Measurements from ENCODE around the gene SCG5.

SCG5 gene

GRCh38 chr15:32663671-32664070 is 22.2 kb downstream of the SCG5 start:
- no peak for TF ChIP-seq CTCF (IDR thresholded peaks at IDR 0.05; ENCODE audit: extremely low read depth, insufficient read depth, missing control alignments)
- no peak for DNase-seq (ENCODE audit: low spot score)
- in situ Hi-C loops (cut with MboI; ENCODE audit: low pct_unique_long_range_greater_than_20kb, low sequenced_read_pairs, unreplicated experiment) = loop anchor here (10.0 to 25.0 kb wide), 2 partner anchors 174 to 331 kb away; no protein-coding TSS in a partner anchor

GRCh38 chr15:32664796-32665195 is 23.3 kb downstream of the SCG5 start:
- no peak for DNase-seq (ENCODE audit: low spot score)
- in situ Hi-C loops (cut with MboI; ENCODE audit: low pct_unique_long_range_greater_than_20kb, low sequenced_read_pairs, unreplicated experiment) = loop anchor here (10.0 to 25.0 kb wide), 2 partner anchors 173 to 330 kb away; no protein-coding TSS in a partner anchor
- no peak for TF ChIP-seq CTCF (IDR thresholded peaks at IDR 0.05; ENCODE audit: extremely low read depth, insufficient read depth, missing control alignments)

DNA sequence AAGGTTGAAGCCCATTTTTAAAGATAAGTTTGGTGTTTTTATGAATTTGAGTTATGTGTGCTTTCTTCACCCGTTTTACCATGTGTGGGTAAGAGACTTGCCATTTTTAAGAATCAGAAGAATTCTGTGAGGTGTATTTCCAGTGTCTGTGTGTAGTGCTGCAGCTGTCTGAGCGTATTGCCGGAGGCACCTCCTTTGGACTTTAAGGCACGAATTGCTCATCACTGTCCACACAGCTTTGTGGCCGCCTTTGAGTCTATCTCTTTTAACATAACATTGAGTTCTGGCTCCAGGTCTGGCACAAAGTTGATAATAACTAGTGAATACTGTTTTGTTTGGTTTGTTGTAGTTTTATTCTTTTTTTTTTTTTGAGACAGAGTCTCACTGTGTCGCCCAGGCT is 25.8 kb downstream of the SCG5 start:
- DNase-seq (ENCODE audit: low spot score) = no peak
- in situ Hi-C loops (cut with MboI; ENCODE audit: low pct_unique_long_range_greater_than_20kb, low sequenced_read_pairs, unreplicated experiment) = loop anchor here (10.0 to 25.0 kb wide), 2 partner anchors 170 to 327 kb away; no protein-coding TSS in a partner anchor
- no peak for TF ChIP-seq CTCF (IDR thresholded peaks at IDR 0.05; ENCODE audit: extremely low read depth, insufficient read depth, missing control alignments)

DNA sequence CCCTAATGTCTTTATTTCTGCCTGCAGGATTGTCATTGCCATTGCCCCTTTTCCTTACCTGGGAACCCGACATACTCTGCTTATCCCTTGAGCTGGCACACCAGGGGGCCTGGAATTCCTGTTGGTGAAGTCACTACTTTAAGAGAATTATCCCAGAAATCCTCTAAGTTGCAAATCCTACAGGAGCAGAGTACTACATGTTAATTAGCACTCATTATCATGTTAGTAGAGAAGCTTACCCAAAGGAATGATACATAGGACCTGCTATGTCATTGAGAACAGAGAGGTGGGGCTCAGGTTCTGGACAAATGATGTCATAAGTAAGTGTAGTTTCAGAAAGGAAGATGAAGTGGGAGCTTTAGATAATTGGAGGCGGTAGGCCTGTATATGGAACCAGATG is 27.4 kb downstream of the SCG5 start:
- in situ Hi-C loops (cut with MboI; ENCODE audit: low pct_unique_long_range_greater_than_20kb, low sequenced_read_pairs, unreplicated experiment) = loop anchor here (10.0 to 25.0 kb wide), 2 partner anchors 168 to 326 kb away; no protein-coding TSS in a partner anchor
- TF ChIP-seq CTCF (IDR thresholded peaks at IDR 0.05; ENCODE audit: extremely low read depth, insufficient read depth, missing control alignments) = no peak
- DNase-seq (ENCODE audit: low spot score) = no peak

DNA sequence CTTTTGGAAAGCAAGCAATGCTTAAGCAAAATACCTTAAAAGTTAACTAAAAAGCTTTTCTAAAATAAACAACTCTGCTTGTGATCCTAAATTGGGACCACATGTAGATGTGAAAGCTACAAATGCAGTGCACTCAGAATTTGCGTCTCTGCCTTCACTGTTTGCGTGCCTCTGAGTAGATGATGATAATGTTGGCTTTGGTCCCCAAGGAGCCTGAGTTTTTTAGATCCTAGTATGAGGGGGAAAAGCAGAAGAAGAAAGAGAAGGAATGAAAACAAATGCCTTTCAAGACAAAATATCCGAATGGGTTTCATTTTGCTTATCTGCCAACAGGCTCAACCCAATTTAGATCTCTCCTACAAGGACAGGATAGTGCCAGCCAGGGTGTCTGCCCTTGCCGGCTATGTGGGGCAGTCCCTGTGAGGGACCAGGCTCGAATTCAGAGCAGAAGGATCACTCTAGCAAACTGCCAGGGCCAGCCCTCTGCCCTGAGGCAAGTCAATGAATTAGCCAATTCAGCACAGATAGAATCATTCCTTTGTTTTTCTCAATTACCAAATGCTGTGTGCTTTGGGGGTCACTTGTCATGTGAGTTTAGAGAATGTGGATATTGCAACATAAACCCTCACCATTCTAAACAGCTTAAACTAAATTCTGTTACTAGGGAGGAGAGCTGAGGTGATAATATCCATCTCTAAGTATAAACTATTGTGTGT is 28.5 kb downstream of the SCG5 start:
- in situ Hi-C loops (cut with MboI; ENCODE audit: low pct_unique_long_range_greater_than_20kb, low sequenced_read_pairs, unreplicated experiment) = loop anchor here (10.0 to 25.0 kb wide), 2 partner anchors 167 to 325 kb away; no protein-coding TSS in a partner anchor
- no peak for TF ChIP-seq CTCF (IDR thresholded peaks at IDR 0.05; ENCODE audit: extremely low read depth, insufficient read depth, missing control alignments)
- no peak for DNase-seq (ENCODE audit: low spot score)

DNA sequence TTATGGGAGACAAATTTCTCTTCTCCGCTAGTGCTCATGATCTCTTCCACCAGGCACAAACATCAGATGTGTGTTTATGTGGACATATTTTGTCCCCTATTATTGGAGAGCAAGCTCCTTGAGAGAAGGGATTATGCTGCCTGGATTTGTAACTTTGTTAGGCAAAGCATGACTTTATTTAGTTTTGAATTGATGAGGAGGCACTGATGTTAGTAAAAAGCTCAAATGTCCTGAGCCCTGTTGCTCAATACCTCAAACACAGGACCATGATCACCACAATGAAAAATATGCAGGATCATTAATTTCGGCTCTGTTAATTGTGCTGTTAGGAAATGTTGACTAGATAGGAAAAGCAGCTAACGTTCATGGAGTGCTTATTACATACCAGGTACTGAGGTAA is 29.1 kb downstream of the SCG5 start:
- DNase-seq (ENCODE audit: low spot score) = no peak
- no peak for TF ChIP-seq CTCF (IDR thresholded peaks at IDR 0.05; ENCODE audit: extremely low read depth, insufficient read depth, missing control alignments)
- in situ Hi-C loops (cut with MboI; ENCODE audit: low pct_unique_long_range_greater_than_20kb, low sequenced_read_pairs, unreplicated experiment) = loop anchor here (25.0 kb wide), 1 partner anchor 167 kb away; no protein-coding TSS in a partner anchor
